Measurements from ENCODE around the gene PYGM.

Gene PYGM

DNA sequence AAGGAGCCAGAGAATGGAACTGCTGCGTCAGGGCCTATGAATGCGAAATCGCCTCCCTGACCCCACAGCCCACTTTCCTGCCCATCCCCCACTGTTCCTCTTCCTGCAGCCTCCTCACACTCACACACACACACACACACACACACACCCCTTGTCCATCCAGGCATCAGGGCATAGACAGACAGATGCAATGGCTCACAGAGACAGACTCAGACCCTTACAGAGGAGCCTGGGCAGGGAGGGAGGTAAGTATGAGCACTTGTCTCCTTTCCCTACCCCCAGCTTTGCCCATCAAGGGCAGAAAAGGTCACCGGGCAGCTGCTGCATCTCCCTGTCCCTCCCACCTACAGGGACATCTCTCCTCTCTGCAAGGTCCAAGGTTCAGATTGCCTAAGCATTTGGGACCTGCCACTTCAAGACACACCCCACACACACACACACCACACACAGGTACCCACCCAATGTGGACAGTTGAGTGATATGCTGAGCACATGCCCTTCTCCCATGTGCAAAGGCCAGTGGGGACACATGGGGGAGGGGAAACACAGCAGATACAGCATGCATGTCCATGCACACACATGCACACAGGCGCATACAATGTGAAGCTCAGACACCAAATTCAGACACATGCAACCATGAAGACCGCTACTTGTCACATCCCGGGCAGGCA lies 34.8 kb downstream of the PYGM start:
- H3K27me3 ChIP-seq (ENCODE audit: control insufficient read depth, insufficient read depth, low read length): peaks cover 27% of the 10 kb centered on the region
- no peaks in the 10 kb centered on the region for H3K36me3 ChIP-seq (ENCODE audit: control insufficient read depth, insufficient read depth, low read length)
- no peak overlapping the region for H3K9ac ChIP-seq (ENCODE audit: low read depth, low read length)
- H3K9me3 ChIP-seq (ENCODE audit: control insufficient read depth, insufficient read depth, low read length): no peaks in the 10 kb centered on the region
- no peak overlapping the region for H3K4me3 ChIP-seq (ENCODE audit: low read depth, low read length)
- H3K27ac ChIP-seq (ENCODE audit: low read depth, low read length): no peak overlapping the region
- peaks cover 19% of the 10 kb centered on the region; the same call in 1 of the 2 replicates for H3K4me1 ChIP-seq (ENCODE audit: control insufficient read depth, insufficient read depth, low read length)

DNA sequence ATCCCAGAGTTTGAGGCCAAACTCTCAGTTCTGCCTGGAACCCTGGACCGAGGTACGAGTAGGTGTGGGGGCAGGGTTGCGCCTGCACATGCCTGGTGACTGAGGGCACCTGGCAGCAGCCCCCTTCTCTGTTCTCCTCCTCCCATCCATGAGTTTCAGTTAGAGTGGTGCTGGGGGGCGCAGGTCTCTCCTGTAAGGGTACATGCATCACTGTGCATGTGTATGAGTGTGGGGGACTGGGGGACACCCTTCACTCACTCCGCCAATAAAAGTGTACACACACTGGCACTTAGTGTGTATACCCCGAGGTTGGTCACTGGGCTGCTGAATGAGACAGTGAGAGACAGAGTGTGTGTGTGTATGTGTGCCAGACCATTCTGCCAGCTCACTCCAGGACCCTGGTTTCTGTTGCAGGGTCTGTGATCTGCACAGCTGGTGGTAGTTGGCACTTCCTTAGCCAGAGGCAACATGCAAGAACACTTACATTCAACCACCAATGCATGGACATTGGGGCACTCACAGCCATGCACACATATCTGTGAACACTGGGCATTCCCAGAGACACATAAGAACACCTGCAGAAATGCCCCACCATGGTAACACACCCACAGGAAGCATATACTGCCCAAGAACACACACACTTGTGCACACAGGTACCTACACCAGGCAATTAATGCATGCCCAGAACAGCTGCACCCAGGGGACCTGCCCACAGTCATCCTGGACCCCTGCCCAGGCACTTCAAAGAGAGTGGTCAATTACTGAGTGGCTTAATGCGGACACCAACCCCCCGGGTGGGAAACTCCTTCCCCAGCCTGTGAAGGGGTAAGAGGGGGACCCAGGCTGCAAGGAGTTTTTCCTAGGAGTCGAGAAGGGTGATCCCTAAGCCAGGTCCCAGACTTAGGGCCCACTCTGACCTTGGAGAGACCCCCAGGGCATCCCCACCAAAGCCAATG lies 35.6 kb downstream of the PYGM start:
- H3K36me3 ChIP-seq (ENCODE audit: control insufficient read depth, insufficient read depth, low read length): no peaks in the 10 kb centered on the region
- H3K27ac ChIP-seq (ENCODE audit: low read depth, low read length): no peak overlapping the region
- H3K4me3 ChIP-seq (ENCODE audit: low read depth, low read length): no peak overlapping the region
- H3K9me3 ChIP-seq (ENCODE audit: control insufficient read depth, insufficient read depth, low read length): no peaks in the 10 kb centered on the region
- no peak overlapping the region for H3K9ac ChIP-seq (ENCODE audit: low read depth, low read length)
- H3K27me3 ChIP-seq (ENCODE audit: control insufficient read depth, insufficient read depth, low read length): peaks cover 29% of the 10 kb centered on the region
- peaks cover 18% of the 10 kb centered on the region; the same call in 1 of the 2 replicates for H3K4me1 ChIP-seq (ENCODE audit: control insufficient read depth, insufficient read depth, low read length)

DNA sequence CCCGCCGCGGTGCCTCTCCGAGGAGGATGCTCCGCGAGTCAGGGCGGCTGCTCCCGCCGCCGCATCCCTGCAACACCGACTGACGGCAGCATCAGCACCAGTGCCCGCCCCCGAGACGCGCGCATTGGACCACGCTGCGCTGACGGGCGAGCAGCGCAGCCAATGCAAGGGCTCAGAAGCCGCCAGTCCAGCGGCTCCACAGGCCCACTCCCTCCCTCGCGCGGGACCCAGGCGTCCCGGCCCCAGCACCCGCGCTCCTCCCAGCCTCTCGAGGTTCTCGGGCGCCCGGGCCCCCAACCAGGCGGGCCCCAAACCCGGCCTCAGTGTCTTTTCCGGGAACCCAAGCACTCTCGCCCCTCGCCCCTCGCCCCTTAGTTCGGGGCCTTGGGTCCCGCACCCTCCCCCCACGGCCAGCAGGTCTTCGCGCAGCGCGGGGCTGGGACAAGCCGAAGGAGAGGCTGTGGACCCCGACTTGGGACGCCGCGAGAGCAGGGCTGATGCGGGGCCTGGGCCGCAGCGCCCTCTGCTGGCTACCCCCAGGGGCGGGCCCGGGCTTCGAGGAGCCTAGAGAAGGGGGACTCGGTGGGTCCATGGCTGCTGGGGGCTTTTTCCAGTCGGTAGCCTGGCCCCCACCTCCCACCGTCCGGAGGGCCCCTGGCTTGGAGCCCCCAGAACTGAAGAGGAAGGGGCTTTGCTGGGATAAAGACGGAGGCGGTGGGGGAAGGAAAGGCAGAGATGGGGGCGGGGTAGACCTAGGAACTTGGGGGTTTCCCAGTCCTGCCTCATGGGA lies 36.5 kb downstream of the PYGM start, which contains the start of gene NRXN2:
NRXN2 (minus strand) TSS at position 81 of the 790 bp plus-strand sequence. CDS start 9,498 bp downstream, outside the sequence.
- Histone ChIP-seq H3K36me3 (ENCODE audit: control insufficient read depth, insufficient read depth, low read length) (no peaks in the 10 kb centered on the region), H3K9ac (ENCODE audit: low read depth, low read length) (peak within 1 kb of the TSS; percentile 33; the same call in 1 of the 2 replicates), H3K4me3 (ENCODE audit: low read depth, low read length) (peak within 1 kb of the TSS; percentile 78), H3K9me3 (ENCODE audit: control insufficient read depth, insufficient read depth, low read length) (no peaks in the 10 kb centered on the region), H3K27ac (ENCODE audit: low read depth, low read length) (peak within 1 kb of the TSS; percentile 55), H3K4me1 (ENCODE audit: control insufficient read depth, insufficient read depth, low read length) (peaks cover 18% of the 10 kb centered on the region; the same call in 1 of the 2 replicates), H3K27me3 (ENCODE audit: control insufficient read depth, insufficient read depth, low read length) (peaks cover 29% of the 10 kb centered on the region)

DNA sequence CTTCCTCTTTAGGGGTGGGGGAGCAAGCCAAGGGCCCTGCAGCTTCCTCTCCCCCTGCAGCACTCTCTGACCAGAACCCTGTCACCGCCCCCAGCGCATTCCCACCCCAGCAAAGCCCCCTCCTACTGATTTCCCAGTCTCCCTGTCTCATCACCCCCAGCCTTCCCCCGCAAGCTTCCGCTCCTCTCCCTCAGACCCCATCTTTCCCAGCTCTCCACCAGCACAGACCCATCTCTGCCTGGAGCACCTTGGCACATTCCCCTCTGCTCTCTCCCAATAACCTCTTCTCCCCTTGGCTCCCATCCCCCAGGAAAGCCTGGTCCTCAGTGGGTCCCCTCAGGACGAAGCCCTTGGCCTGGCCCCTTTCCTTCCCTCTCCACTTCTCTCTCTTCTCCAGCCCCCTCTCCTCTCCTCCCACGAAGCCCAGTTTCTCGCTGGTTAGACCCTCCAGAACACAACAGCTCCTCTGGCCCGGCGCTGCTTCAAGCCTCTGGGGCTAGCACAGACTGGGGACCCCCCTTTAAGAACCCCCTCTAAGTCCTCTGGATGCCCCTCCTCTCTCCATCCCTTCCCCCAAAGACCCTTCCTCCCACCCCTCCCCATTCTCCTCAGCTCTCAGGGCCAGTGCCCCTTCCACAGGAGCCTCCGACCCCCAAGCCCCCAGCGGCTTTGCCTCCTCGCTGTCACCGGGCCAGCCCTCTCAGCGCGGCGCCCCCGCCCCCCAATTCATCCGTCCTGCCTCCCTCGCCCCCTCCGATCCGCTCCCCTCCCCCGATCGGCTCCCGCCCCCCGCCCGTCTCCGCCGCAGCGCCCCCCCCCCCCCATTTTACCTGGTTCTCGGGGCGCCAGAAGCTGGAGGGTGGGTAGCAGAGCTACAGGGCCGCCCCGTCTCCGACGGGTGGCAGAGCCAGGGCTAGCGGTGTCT lies 37.4 kb downstream of the PYGM start:
- Histone ChIP-seq H3K4me3 (ENCODE audit: low read depth, low read length) (no peak overlapping the region), H3K4me1 (ENCODE audit: control insufficient read depth, insufficient read depth, low read length) (peaks cover 18% of the 10 kb centered on the region; the same call in 1 of the 2 replicates), H3K27ac (ENCODE audit: low read depth, low read length) (no peak overlapping the region), H3K27me3 (ENCODE audit: control insufficient read depth, insufficient read depth, low read length) (peaks cover 33% of the 10 kb centered on the region), H3K9ac (ENCODE audit: low read depth, low read length) (no peak overlapping the region), H3K9me3 (ENCODE audit: control insufficient read depth, insufficient read depth, low read length) (no peaks in the 10 kb centered on the region), H3K36me3 (ENCODE audit: control insufficient read depth, insufficient read depth, low read length) (no peaks in the 10 kb centered on the region)

DNA sequence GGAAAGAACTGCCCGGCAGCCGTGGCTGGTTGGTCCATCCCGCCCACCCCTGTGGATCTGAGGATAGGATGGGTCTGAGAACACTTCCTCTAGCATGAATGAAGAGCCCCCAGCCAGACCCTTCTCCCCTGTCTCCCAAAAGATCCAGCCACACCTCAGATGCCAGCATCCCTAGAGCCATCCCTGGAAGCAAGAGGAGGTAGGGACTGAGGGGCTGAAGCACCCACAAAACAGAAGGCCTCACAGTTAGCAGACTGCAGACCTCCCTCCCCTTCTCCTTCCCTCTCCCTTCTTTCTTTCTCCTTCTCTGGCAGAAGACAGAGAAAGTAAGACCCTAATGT lies 38.4 kb downstream of the PYGM start:
- H3K27me3 ChIP-seq (ENCODE audit: control insufficient read depth, insufficient read depth, low read length): peaks cover 40% of the 10 kb centered on the region

DNA sequence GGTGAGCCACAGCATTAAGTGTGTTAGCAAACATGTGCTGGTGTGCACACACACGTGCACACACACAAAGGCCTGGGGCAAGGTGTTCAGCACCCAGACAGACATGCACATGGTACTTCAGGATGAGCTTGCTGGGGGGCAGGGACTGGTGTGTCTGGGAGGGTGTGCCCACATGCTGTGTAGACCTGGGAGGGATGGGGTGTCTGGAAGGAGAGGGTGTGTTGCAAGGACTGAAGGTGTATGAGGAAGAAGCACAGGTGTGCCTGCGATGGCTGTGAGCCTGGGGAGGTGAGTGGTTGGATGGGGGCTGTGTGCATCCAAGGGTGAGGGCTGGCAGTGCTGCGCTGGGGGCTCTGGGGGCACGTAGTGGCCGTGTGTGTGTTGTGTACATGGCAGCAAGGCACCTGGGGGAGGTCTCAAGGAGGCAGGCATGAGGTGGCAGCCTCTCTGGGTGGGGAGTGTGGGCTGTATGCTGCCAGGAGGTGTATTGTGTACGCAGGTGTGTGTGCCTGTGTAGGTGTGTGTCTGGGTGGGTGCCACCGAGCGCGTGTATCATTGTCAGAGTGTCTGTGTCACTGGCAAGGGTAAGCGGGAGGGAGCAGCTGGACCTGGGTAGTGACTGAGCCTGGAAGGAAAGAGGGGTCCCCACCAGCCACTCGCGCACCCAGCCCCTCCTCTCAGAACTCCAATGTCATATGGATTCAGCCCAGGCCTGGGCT lies 39.0 kb downstream of the PYGM start:
- Histone ChIP-seq H3K27me3 (ENCODE audit: control insufficient read depth, insufficient read depth, low read length) (peaks cover 42% of the 10 kb centered on the region), H3K4me1 (ENCODE audit: control insufficient read depth, insufficient read depth, low read length) (peaks cover 10% of the 10 kb centered on the region; the same call in 1 of the 2 replicates), H3K27ac (ENCODE audit: low read depth, low read length) (no peak overlapping the region)

More for the DNA sequence above, 38.4 kb downstream of the PYGM start:
- Histone ChIP-seq H3K9ac (ENCODE audit: low read depth, low read length) (no peak overlapping the region), H3K9me3 (ENCODE audit: control insufficient read depth, insufficient read depth, low read length) (no peaks in the 10 kb centered on the region), H3K4me3 (ENCODE audit: low read depth, low read length) (no peak overlapping the region), H3K36me3 (ENCODE audit: control insufficient read depth, insufficient read depth, low read length) (no peaks in the 10 kb centered on the region), H3K27ac (ENCODE audit: low read depth, low read length) (no peak overlapping the region), H3K4me1 (ENCODE audit: control insufficient read depth, insufficient read depth, low read length) (peaks cover 14% of the 10 kb centered on the region; the same call in 1 of the 2 replicates)

DNA sequence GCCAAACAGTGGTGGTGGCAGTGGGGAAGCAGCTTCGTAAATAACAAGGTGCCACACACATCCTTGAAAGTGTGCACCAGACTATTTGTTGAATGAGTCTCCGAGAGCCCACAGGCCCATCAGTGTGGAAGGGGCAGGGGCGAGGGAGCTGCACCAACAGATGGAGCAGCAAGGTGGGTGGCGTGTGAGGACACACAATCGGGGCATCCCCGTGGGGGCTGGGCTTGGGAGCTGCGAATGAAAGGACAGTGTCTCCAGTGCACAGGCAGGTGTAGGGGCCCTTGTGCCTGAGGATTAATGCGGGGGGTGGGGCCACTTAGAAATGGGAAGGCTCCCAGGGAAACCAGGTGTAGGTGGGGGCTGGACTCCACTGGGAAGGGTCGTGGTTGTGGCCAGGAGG lies 39.6 kb downstream of the PYGM start:
- peaks cover 6% of the 10 kb centered on the region; the same call in 1 of the 2 replicates for H3K4me1 ChIP-seq (ENCODE audit: control insufficient read depth, insufficient read depth, low read length)
- H3K27ac ChIP-seq (ENCODE audit: low read depth, low read length): no peak overlapping the region
- peaks cover 48% of the 10 kb centered on the region for H3K27me3 ChIP-seq (ENCODE audit: control insufficient read depth, insufficient read depth, low read length)
- H3K36me3 ChIP-seq (ENCODE audit: control insufficient read depth, insufficient read depth, low read length): no peaks in the 10 kb centered on the region
- no peaks in the 10 kb centered on the region for H3K9me3 ChIP-seq (ENCODE audit: control insufficient read depth, insufficient read depth, low read length)
- H3K9ac ChIP-seq (ENCODE audit: low read depth, low read length): no peak overlapping the region
- H3K4me3 ChIP-seq (ENCODE audit: low read depth, low read length): no peak overlapping the region

More for the DNA sequence above, 39.0 kb downstream of the PYGM start:
- H3K9me3 ChIP-seq (ENCODE audit: control insufficient read depth, insufficient read depth, low read length): no peaks in the 10 kb centered on the region
- no peaks in the 10 kb centered on the region for H3K36me3 ChIP-seq (ENCODE audit: control insufficient read depth, insufficient read depth, low read length)
- no peak overlapping the region for H3K9ac ChIP-seq (ENCODE audit: low read depth, low read length)
- no peak overlapping the region for H3K4me3 ChIP-seq (ENCODE audit: low read depth, low read length)

DNA sequence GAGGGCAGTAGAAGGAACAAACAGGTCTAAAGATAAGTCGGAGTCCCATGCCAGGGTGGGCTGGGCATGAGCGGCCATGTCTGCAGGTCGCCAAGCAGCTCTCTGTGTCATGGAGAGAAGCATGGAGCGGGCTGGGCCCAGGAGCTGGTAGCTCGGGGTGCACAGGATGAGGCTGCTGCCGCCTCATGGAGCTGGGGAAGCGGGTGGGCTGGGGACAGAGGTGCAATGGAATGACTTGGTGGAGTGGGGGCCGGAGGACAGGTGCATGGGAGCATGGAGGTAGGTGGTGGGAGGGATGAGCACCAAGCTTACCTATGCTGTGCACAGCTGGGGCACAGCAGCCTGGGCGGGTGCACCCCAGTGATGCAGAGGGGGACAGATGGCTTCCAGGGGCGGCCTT lies 40.4 kb downstream of the PYGM start:
- H3K9ac ChIP-seq (ENCODE audit: low read depth, low read length): no peak overlapping the region

DNA sequence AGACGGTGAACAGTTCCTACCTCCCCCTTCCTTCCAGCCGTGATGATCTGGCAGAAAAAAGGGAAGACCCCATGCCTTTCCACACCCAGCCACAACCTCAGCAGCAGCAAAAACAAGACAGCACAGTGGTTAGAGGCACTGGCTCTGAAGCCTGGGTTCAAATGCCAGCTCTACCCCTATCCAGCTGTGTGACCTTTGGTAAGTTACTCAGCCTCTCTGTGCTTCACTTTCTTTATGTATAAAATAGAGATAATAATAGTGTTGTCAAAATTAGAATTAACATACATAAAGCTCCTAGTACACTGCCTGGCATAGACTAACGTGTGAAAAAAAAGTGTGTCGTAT lies 41.0 kb downstream of the PYGM start:
- Histone ChIP-seq H3K4me3 (ENCODE audit: low read depth, low read length) (no peak overlapping the region), H3K36me3 (ENCODE audit: control insufficient read depth, insufficient read depth, low read length) (no peaks in the 10 kb centered on the region), H3K9me3 (ENCODE audit: control insufficient read depth, insufficient read depth, low read length) (no peaks in the 10 kb centered on the region), H3K9ac (ENCODE audit: low read depth, low read length) (no peak overlapping the region), H3K27ac (ENCODE audit: low read depth, low read length) (no peak overlapping the region), H3K4me1 (ENCODE audit: control insufficient read depth, insufficient read depth, low read length) (peaks cover 7% of the 10 kb centered on the region; the same call in 1 of the 2 replicates), H3K27me3 (ENCODE audit: control insufficient read depth, insufficient read depth, low read length) (peaks cover 62% of the 10 kb centered on the region)

More for the DNA sequence above, 40.4 kb downstream of the PYGM start:
- peaks cover 5% of the 10 kb centered on the region; the same call in 1 of the 2 replicates for H3K4me1 ChIP-seq (ENCODE audit: control insufficient read depth, insufficient read depth, low read length)
- peaks cover 56% of the 10 kb centered on the region for H3K27me3 ChIP-seq (ENCODE audit: control insufficient read depth, insufficient read depth, low read length)
- H3K27ac ChIP-seq (ENCODE audit: low read depth, low read length): no peak overlapping the region
- H3K9me3 ChIP-seq (ENCODE audit: control insufficient read depth, insufficient read depth, low read length): no peaks in the 10 kb centered on the region
- H3K36me3 ChIP-seq (ENCODE audit: control insufficient read depth, insufficient read depth, low read length): no peaks in the 10 kb centered on the region
- H3K4me3 ChIP-seq (ENCODE audit: low read depth, low read length): no peak overlapping the region

All from HUES48 (cell line).